H1 (cell line): Measurements from ENCODE around the gene MGMT. TPM values are rescaled to one million over a fixed set of nuclear protein-coding genes. Genes with fewer than 3 reads are reported as not detected.

ENCODE experiments used
- CTCF ChIA-PET: fragments of 300-600 bp; sonication (Branson Sonifier 250); formaldehyde crosslinking; loops from one replicate; lab custom pipeline; 2021; ENCODE audit not compliant: partially characterized antibody; lab: Charles Lee
- POLR2A ChIA-PET: fragments of 300-600 bp; sonication (Branson Sonifier 250); formaldehyde crosslinking; loops from one replicate; lab custom pipeline; 2021; ENCODE audit warnings: inconsistent platforms; ENCODE audit not compliant: partially characterized antibody; lab: Charles Lee
- DNase-seq, 2 experiments: peaks; one replicate each; pipeline versions ENCODE4 v3.0.0 to v3.0.0-alpha.2; 2010 to 2022; ENCODE audit warnings: low spot score in 2 of 2, low read depth in 1 of 2, mixed read lengths in 1 of 2
- FAIRE-seq: peaks from 2 replicates; lab custom pipeline; 2011; peaks lifted over from hg19 to GRCh38; lab: Jason Lieb, UNC
- H2AFZ ChIP-seq: 2 replicates; pipeline ENCODE4 v1.8.1; 2012; ENCODE audit warnings: low read length, inconsistent platforms
- H2AK5ac ChIP-seq: 2 replicates; pipeline ENCODE4 v1.6.1; 2013; ENCODE audit warnings: low read depth, low read length
- H2BK120ac ChIP-seq: replicated peaks from 2 replicates; pipeline ENCODE3; 2013; ENCODE audit warnings: low read depth, low read length, inconsistent platforms
- H2BK12ac ChIP-seq: 2 replicates; pipeline ENCODE4 v1.6.1; 2013; ENCODE audit warnings: low read depth, low read length
- H2BK15ac ChIP-seq: 2 replicates; pipeline ENCODE4 v1.6.1; 2013; ENCODE audit warnings: low read length
- H2BK20ac ChIP-seq: 2 replicates; pipeline ENCODE4 v1.6.1; 2013; ENCODE audit warnings: low read length
- H2BK5ac ChIP-seq: 2 replicates; pipeline ENCODE4 v1.6.1; 2013; ENCODE audit warnings: low read depth, low read length
- H3K14ac ChIP-seq: 2 replicates; pipeline ENCODE4 v1.6.1; 2013; ENCODE audit warnings: inconsistent platforms; ENCODE audit not compliant: insufficient read length
- H3K18ac ChIP-seq: 2 replicates; pipeline ENCODE4 v1.6.1; 2013; ENCODE audit warnings: low read length; ENCODE audit errors: extremely low read depth
- H3K23ac ChIP-seq: 2 replicates; pipeline ENCODE4 v1.6.1; 2013; ENCODE audit warnings: inconsistent platforms; ENCODE audit not compliant: insufficient read length
- H3K23me2 ChIP-seq: 2 replicates; pipeline ENCODE4 v1.6.1; 2013; ENCODE audit warnings: low read depth, low read length
- H3K27ac ChIP-seq: 2 replicates; pipeline ENCODE4 v1.6.1; 2011; ENCODE audit warnings: low read depth, low read length, inconsistent platforms
- H3K27me3 ChIP-seq, 4 experiments: replicated peaks in 1 of 4; 1 replicate in 1 of 4; 2 replicates in 3 of 4; pipeline versions ENCODE4 v1.6.1 to v1.8.1; 2011 to 2013; ENCODE audit warnings: low read length in 3 of 4, mild to moderate bottlenecking in 3 of 4, inconsistent platforms in 2 of 4, mixed read lengths in 2 of 4, moderate library complexity in 1 of 4; ENCODE audit not compliant: control insufficient read depth in 3 of 4, insufficient read depth in 3 of 4; ENCODE audit errors: extremely low read depth in 1 of 4
- H3K36me3 ChIP-seq, 4 experiments: 2 replicates each; pipeline versions ENCODE4 v1.6.1 to v1.8.1; 2011 to 2013; ENCODE audit warnings: mild to moderate bottlenecking in 4 of 4, low read length in 3 of 4, moderate library complexity in 2 of 4, control low read depth in 1 of 4, inconsistent platforms in 1 of 4; ENCODE audit not compliant: insufficient read depth in 4 of 4, control insufficient read depth in 2 of 4
- H3K4ac ChIP-seq: replicated peaks from 2 replicates; pipeline ENCODE3; 2013; ENCODE audit warnings: low read length, low read depth, mixed read lengths, inconsistent platforms; ENCODE audit not compliant: insufficient read length
- H3K4me1 ChIP-seq, 4 experiments: replicated peaks in 1 of 4; 1 replicate in 1 of 4; 2 replicates in 3 of 4; pipeline versions ENCODE4 v1.6.1 to v1.8.1; 2011 to 2013; ENCODE audit warnings: low read length in 3 of 4, inconsistent platforms in 2 of 4, mixed read lengths in 1 of 4; ENCODE audit not compliant: insufficient read depth in 4 of 4, control insufficient read depth in 3 of 4
- H3K4me2 ChIP-seq, 2 experiments: 2 replicates each; pipeline versions ENCODE4 v1.6.1 to v1.8.1; 2011 to 2013; ENCODE audit warnings: low read depth in 2 of 2, low read length in 2 of 2, control low read depth in 1 of 2, inconsistent platforms in 1 of 2, mild to moderate bottlenecking in 1 of 2; ENCODE audit not compliant: insufficient read depth in 1 of 2
- H3K4me3 ChIP-seq, 4 experiments: fragments of 200-600, 300-600 bp in 1 of 4; sonication (generic), shearing (Covaris generic), sonication (Bioruptor Twin) in 1 of 4; 2 replicates each; pipeline versions ENCODE4 v1.5.1 to v1.8.1; 2011 to 2016; ENCODE audit warnings: low read length in 4 of 4, low read depth in 3 of 4, control low read depth in 2 of 4, inconsistent platforms in 2 of 4, mild to moderate bottlenecking in 2 of 4, mixed read lengths in 1 of 4, moderate library complexity in 1 of 4; ENCODE audit not compliant: insufficient read depth in 2 of 4; ENCODE audit errors: extremely low read depth in 1 of 4
- H3K56ac ChIP-seq: replicated peaks from 2 replicates; pipeline ENCODE3; 2013; ENCODE audit warnings: low read depth, mild to moderate bottlenecking, mixed read lengths, low read length, inconsistent platforms; ENCODE audit not compliant: insufficient read length
- H3K79me1 ChIP-seq: 2 replicates; pipeline ENCODE4 v1.6.1; 2013; ENCODE audit warnings: low read depth, low read length, control low read depth
- H3K79me2 ChIP-seq, 2 experiments: 2 replicates each; pipeline versions ENCODE4 v1.6.1 to v1.8.1; 2012 to 2013; ENCODE audit warnings: low read length in 2 of 2, mild to moderate bottlenecking in 2 of 2, inconsistent platforms in 1 of 2; ENCODE audit not compliant: insufficient read depth in 2 of 2, control insufficient read depth in 1 of 2
- H3K9ac ChIP-seq, 4 experiments: replicated peaks in 1 of 4; 1 replicate in 1 of 4; 2 replicates in 3 of 4; pipeline versions ENCODE4 v1.6.1 to v1.8.1; 2011 to 2013; ENCODE audit warnings: low read depth in 3 of 4, low read length in 3 of 4, control low read depth in 2 of 4, mild to moderate bottlenecking in 2 of 4, moderate library complexity in 2 of 4, inconsistent platforms in 1 of 4; ENCODE audit errors: extremely low read depth in 1 of 4
- H3K9me3 ChIP-seq, 2 experiments: 2 replicates each; pipeline versions ENCODE4 v1.6.1 to v1.8.1; 2012 to 2013; ENCODE audit warnings: mild to moderate bottlenecking in 2 of 2, moderate library complexity in 2 of 2, control low read depth in 1 of 2, inconsistent platforms in 1 of 2, low read depth in 1 of 2, low read length in 1 of 2, mixed read lengths in 1 of 2; ENCODE audit not compliant: insufficient read depth in 2 of 2
- H4K20me1 ChIP-seq, 2 experiments: replicated peaks in 1 of 2; 2 replicates each; pipeline versions ENCODE3 to v1.8.1; 2011 to 2013; ENCODE audit warnings: inconsistent platforms in 2 of 2, low read length in 2 of 2, mild to moderate bottlenecking in 1 of 2; ENCODE audit not compliant: insufficient read depth in 2 of 2, control insufficient read depth in 1 of 2
- H4K5ac ChIP-seq: 2 replicates; pipeline ENCODE4 v1.6.1; 2013; ENCODE audit warnings: low read length, low read depth, mixed read lengths, inconsistent platforms; ENCODE audit not compliant: insufficient read length
- H4K8ac ChIP-seq: 2 replicates; pipeline ENCODE4 v1.8.0; 2013; ENCODE audit warnings: mild to moderate bottlenecking, moderate library complexity, low read length, inconsistent platforms; ENCODE audit not compliant: insufficient read depth; ENCODE audit errors: extremely low read depth
- H4K91ac ChIP-seq: replicated peaks from 2 replicates; pipeline ENCODE3; 2013; ENCODE audit warnings: low read length, mixed read lengths, inconsistent platforms; ENCODE audit not compliant: insufficient read length
- BRCA1 ChIP-seq: IDR thresholded peaks from 2 replicates; pipeline ENCODE4 v1.6.1; 2012; ENCODE audit warnings: low read depth, low read length, improper control_type of control experiment
- EGR1 ChIP-seq: IDR thresholded peaks from 2 replicates; pipeline ENCODE4 v1.6.1; 2011; ENCODE audit warnings: low read depth, low read length, borderline replicate concordance
- FOSL1 ChIP-seq: IDR thresholded peaks from 2 replicates; pipeline ENCODE4 v1.6.1; 2011; ENCODE audit warnings: mild to moderate bottlenecking, low read depth, low read length, moderate library complexity; ENCODE audit not compliant: insufficient read depth
- HDAC6 ChIP-seq: IDR thresholded peaks from one replicate; pipeline ENCODE4 v1.7.1; 2012; ENCODE audit warnings: low read depth, mild to moderate bottlenecking, inconsistent platforms, low read length, moderate library complexity
- JUND ChIP-seq: IDR thresholded peaks from 2 replicates; pipeline ENCODE4 v1.6.1; 2011; ENCODE audit warnings: mild to moderate bottlenecking, improper control_type of control experiment, low read length
- WGBS, 2 experiments: shearing (Covaris generic) in 1 of 2; methylation state at CpG; one replicate each; pipeline versions ENCODE4 v1.1.6 to v1.1.7; 2013 to 2015; ENCODE audit warnings: low lambda C conversion rate in 2 of 2, mixed read lengths in 2 of 2, inconsistent platforms in 1 of 2, low coverage in 1 of 2, missing lambda C conversion rate in 1 of 2; ENCODE audit not compliant: insufficient replicate concordance in 2 of 2, insufficient coverage in 1 of 2, insufficient read length in 1 of 2; ENCODE audit errors: extremely low coverage in 1 of 2, missing lambda C conversion rate in 1 of 2; 5-methylcytosine and 5-hydroxymethylcytosine counted together
- polyA plus RNA-seq, 7 experiments: library from polyadenylated mRNA; depleted of rRNA in 3 of 7; stranded (reverse) in 5 of 7; unstranded in 2 of 7; fragments of >200 nt in 5 of 7; fragments of 200-250 nt in 2 of 7; gene quantifications; 1 replicate in 5 of 7; 2 replicates in 1 of 7; 4 replicates in 1 of 7; pipeline versions ENCODE4 v1.2.1 to v1.2.3, GENCODE V29; 2011 to 2013; ENCODE audit warnings: missing spikeins in 2 of 7, mixed read lengths in 2 of 7
- total RNA-seq: library from RNA; stranded (reverse); fragmentation: NEBNext Ultra II Directional; extraction: Animal tissue kit (Norgen Biotek cat#: 25700); gene quantifications from 2 replicates; pipeline ENCODE4 v1.2.1, GENCODE V29; 2021

The MGMT gene
- total and polyA plus RNA-seq, 2 of the 8 experiments (the other 6 are each of a cell fraction or from before 2014, with no cell fraction given) = 9.9 to 10.7 TPM

DNA sequence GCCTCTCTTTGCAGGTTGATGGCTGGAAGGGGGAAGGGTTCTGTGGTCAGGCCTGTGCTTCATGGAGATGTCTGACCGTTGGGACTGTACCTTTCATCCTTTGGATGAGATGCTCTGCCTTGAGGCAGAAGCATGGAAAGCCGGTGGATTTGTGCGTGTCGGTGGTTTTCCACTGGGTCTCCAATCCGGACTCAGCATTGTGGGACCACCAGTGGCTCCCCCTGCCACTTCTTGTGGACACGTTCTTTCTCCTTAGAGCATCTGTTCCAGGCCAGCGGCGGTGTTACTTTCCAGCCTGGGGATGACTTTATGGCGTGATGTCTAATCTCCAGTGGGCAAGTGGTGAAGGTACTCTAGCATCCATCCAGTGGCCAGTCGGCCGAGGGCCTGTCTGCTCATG is 178.4 kb downstream of the MGMT start:
- no peak overlapping the region for H3K9ac ChIP-seq
- H3K4ac ChIP-seq = no peak overlapping the region
- no peaks in the 10 kb centered on the region for H3K23me2 ChIP-seq
- H3K27ac ChIP-seq = no peak overlapping the region
- no peaks in the 10 kb centered on the region for H3K79me2 ChIP-seq
- H3K56ac ChIP-seq = no peak overlapping the region
- CTCF ChIA-PET = interaction anchor here (0.8 to 3.3 kb wide), 3 partner anchors 10 to 17 kb away, joined by 3 to 17 read pairs (median 6); no protein-coding TSS in a partner anchor
- POLR2A ChIA-PET = no interaction called here
- no peak overlapping the region for H2BK12ac ChIP-seq
- H4K20me1 ChIP-seq = no peaks in the 10 kb centered on the region
- H3K27me3 ChIP-seq = no peaks in the 10 kb centered on the region
- H2BK15ac ChIP-seq = no peak overlapping the region
- DNase-seq (no peak), FAIRE-seq (no peak)
- no peaks in the 10 kb centered on the region for H3K9me3 ChIP-seq
- no peak overlapping the region for H3K14ac ChIP-seq
- H2AFZ ChIP-seq = no peak overlapping the region
- H4K8ac ChIP-seq = no peak overlapping the region
- no peak overlapping the region for H2BK20ac ChIP-seq
- H4K91ac ChIP-seq = no peak overlapping the region
- H3K79me1 ChIP-seq = no peaks in the 10 kb centered on the region
- H4K5ac ChIP-seq = no peak overlapping the region
- no peak overlapping the region for H3K4me3 ChIP-seq
- H3K36me3 ChIP-seq = no peaks in the 10 kb centered on the region
- no peak overlapping the region for H3K18ac ChIP-seq
- 93% methylated on average over 11 of the region's 11 CpGs; no CpG with 5 or more reads in 1 of the 2 experiments for WGBS, 2 experiments
- H3K4me1 ChIP-seq = no peaks in the 10 kb centered on the region; a peak in 1 of 7 replicates
- no peak overlapping the region for H2AK5ac ChIP-seq
- H2BK5ac ChIP-seq = no peak overlapping the region
- TF ChIP-seq EGR1 = no peak
- TF ChIP-seq FOSL1 = no peak
- TF ChIP-seq JUND = no peak
- no peak for TF ChIP-seq HDAC6
- TF ChIP-seq BRCA1 = no peak
- H3K4me2 ChIP-seq = no peak overlapping the region
- no peak overlapping the region for H2BK120ac ChIP-seq
- no peak overlapping the region for H3K23ac ChIP-seq
